NCI-H187 treated with DMSO at 0.1 percent for 48 hours (cell line): Measurements from ENCODE around the gene SPPL2B.

Experiments
- DNase-seq: peaks from one replicate; lab custom pipeline; 2025; lab: John Stamatoyannopoulos, UW

Gene SPPL2B

GRCh38 chr19:2321565-2322283 is 6.8 kb upstream of the SPPL2B start:
- no peak for DNase-seq

- DNase-seq = no peak
Measured at GRCh38 chr19:2323707-2324106, 4.8 kb upstream of the SPPL2B start.

- no peak for DNase-seq
Measured at GRCh38 chr19:2324220-2324948, 4.1 kb upstream of the SPPL2B start.

GRCh38 chr19:2325281-2326046 is 3.0 kb upstream of the SPPL2B start:
- no peak for DNase-seq

- DNase-seq = no peak
Measured at GRCh38 chr19:2326699-2327360, 1.7 kb upstream of the SPPL2B start.

GRCh38 chr19:2327773-2328400 is 597 bp upstream of the SPPL2B start:
- DNase-seq = no peak

GRCh38 chr19:2329149-2329478 is 630 bp downstream of the SPPL2B start:
- DNase-seq = no peak

- no peak for DNase-seq
Measured at GRCh38 chr19:2329501-2329916, 1.0 kb downstream of the SPPL2B start.

- DNase-seq = no peak
Measured at GRCh38 chr19:2330255-2330631, 1.8 kb downstream of the SPPL2B start.

GRCh38 chr19:2330632-2331284 is 2.3 kb downstream of the SPPL2B start:
- DNase-seq = peak; percentile 48

- no peak for DNase-seq
Measured at GRCh38 chr19:2331601-2332246, 3.2 kb downstream of the SPPL2B start.

- peak; percentile 63 for DNase-seq
Measured at GRCh38 chr19:2332341-2333026, 4.0 kb downstream of the SPPL2B start.

- DNase-seq = peak; percentile 86
Measured at GRCh38 chr19:2333027-2333806, 4.7 kb downstream of the SPPL2B start.

GRCh38 chr19:2333807-2334211 is 5.3 kb downstream of the SPPL2B start:
- no peak for DNase-seq

- DNase-seq = no peak
Measured at GRCh38 chr19:2334426-2334825, 5.9 kb downstream of the SPPL2B start.

- no peak for DNase-seq
Measured at GRCh38 chr19:2334986-2335846, 6.7 kb downstream of the SPPL2B start.

GRCh38 chr19:2335848-2336247 is 7.4 kb downstream of the SPPL2B start:
- no peak for DNase-seq

- no peak for DNase-seq
Measured at GRCh38 chr19:2336528-2337328, 8.2 kb downstream of the SPPL2B start.
